Immature natural killer cell (primary cell): ENCODE data around the gene ASPG. TPM values are rescaled to one million over a fixed set of nuclear protein-coding genes. Genes with fewer than 3 reads are reported as not detected.

Experiments
- DNase-seq, 3 donors: peaks; one replicate each; pipeline ENCODE4 v3.0.0; 2022; ENCODE audit warnings: mixed read lengths in 1 of 3
- H3K27ac Mint-ChIP-seq, 6 donors: one replicate each; pipeline ENCODE4 v1.8.0; 2020; ENCODE audit warnings: mixed read lengths in 6 of 6, mild to moderate bottlenecking in 5 of 6, inconsistent platforms in 4 of 6, moderate library complexity in 3 of 6
- H3K27me3 Mint-ChIP-seq, 3 donors: one replicate each; pipeline ENCODE4 v1.8.0; 2020 to 2021; ENCODE audit warnings: low read depth in 3 of 3, mild to moderate bottlenecking in 3 of 3, mixed read lengths in 3 of 3, moderate library complexity in 3 of 3, inconsistent platforms in 1 of 3
- H3K36me3 Mint-ChIP-seq, 3 donors: one replicate each; pipeline ENCODE4 v1.8.0; 2020; ENCODE audit warnings: mixed read lengths in 3 of 3, inconsistent platforms in 2 of 3, mild to moderate bottlenecking in 2 of 3
- H3K4me1 Mint-ChIP-seq, 2 donors: one replicate each; pipeline ENCODE4 v1.8.0; 2020; ENCODE audit warnings: inconsistent platforms in 2 of 2, mild to moderate bottlenecking in 2 of 2, mixed read lengths in 2 of 2, moderate library complexity in 1 of 2
- H3K4me3 Mint-ChIP-seq, 5 donors: one replicate each; pipeline ENCODE4 v1.8.0; 2020; ENCODE audit warnings: mild to moderate bottlenecking in 5 of 5, mixed read lengths in 5 of 5, inconsistent platforms in 3 of 5, moderate library complexity in 3 of 5
- H3K9me3 Mint-ChIP-seq, 6 donors: one replicate each; pipeline ENCODE4 v1.8.0; 2020; ENCODE audit warnings: mild to moderate bottlenecking in 6 of 6, mixed read lengths in 6 of 6, inconsistent platforms in 4 of 6, moderate library complexity in 3 of 6
- polyA plus RNA-seq, 3 donors: library from polyadenylated mRNA; unstranded; fragments of 300-500 nt; fragmentation: Illumina TruSeq; gene quantifications; one replicate each; pipeline ENCODE4 v1.2.3, GENCODE V29; 2021

Gene ASPG
- polyA plus RNA-seq, 3 donors from 2014 or later, result not detected

- Mint-ChIP-seq H3K4me1 (no peaks in the 10 kb centered on the region), H3K27ac (no peak overlapping the region), H3K9me3 (peaks cover 0 to 15% (median 10%) of the 10 kb centered on the region in 6 donors), H3K4me3 (no peak overlapping the region), H3K27me3 (peaks cover 4 to 15% (median 6%) of the 10 kb centered on the region in 3 donors), H3K36me3 (peaks cover 0 to 5% (median 3%) of the 10 kb centered on the region in 3 donors)
- DNase-seq, result no peak
Measured at GRCh38 chr14:104130974-104131651, 45.6 kb downstream of the ASPG start.

- H3K27me3 Mint-ChIP-seq, result peaks cover 4 to 15% (median 10%) of the 10 kb centered on the region in 3 donors
- DNase-seq, result no peak
- H3K36me3 Mint-ChIP-seq, result peaks cover 0 to 5% (median 3%) of the 10 kb centered on the region in 3 donors
- H3K9me3 Mint-ChIP-seq, result peaks cover 0 to 11% (median 10%) of the 10 kb centered on the region in 6 donors
- H3K27ac Mint-ChIP-seq, result no peak overlapping the region
- no peak overlapping the region for H3K4me3 Mint-ChIP-seq
- H3K4me1 Mint-ChIP-seq, result peaks cover 0 to 3% of the 10 kb centered on the region in 2 donors
Measured at GRCh38 chr14:104131968-104132732, 46.6 kb downstream of the ASPG start.

- H3K9me3 Mint-ChIP-seq, result peaks cover 0 to 11% (median 10%) of the 10 kb centered on the region in 6 donors
- no peak for DNase-seq
Measured at GRCh38 chr14:104132981-104133380, 47.5 kb downstream of the ASPG start.

GRCh38 chr14:104133496-104133895, 48.0 kb downstream of the ASPG start:
- no peak for DNase-seq
- Mint-ChIP-seq H3K27ac (no peak overlapping the region), H3K9me3 (peaks cover 0 to 11% (median 10%) of the 10 kb centered on the region in 6 donors), H3K36me3 (peaks cover 0 to 5% (median 3%) of the 10 kb centered on the region in 3 donors), H3K4me3 (no peak overlapping the region), H3K27me3 (peaks cover 4 to 14% (median 11%) of the 10 kb centered on the region in 3 donors), H3K4me1 (peaks cover 0 to 3% of the 10 kb centered on the region in 2 donors)

More at GRCh38 chr14:104132981-104133380, 47.5 kb downstream of the ASPG start:
- no peak overlapping the region for H3K4me3 Mint-ChIP-seq
- peaks cover 0 to 3% of the 10 kb centered on the region in 2 donors for H3K4me1 Mint-ChIP-seq
- peaks cover 0 to 5% (median 3%) of the 10 kb centered on the region in 3 donors for H3K36me3 Mint-ChIP-seq
- peaks cover 4 to 14% (median 11%) of the 10 kb centered on the region in 3 donors for H3K27me3 Mint-ChIP-seq
- H3K27ac Mint-ChIP-seq, result no peak overlapping the region

- Mint-ChIP-seq H3K27ac (no peak overlapping the region), H3K27me3 (peaks cover 4 to 11% (median 11%) of the 10 kb centered on the region in 3 donors), H3K36me3 (peaks cover 0 to 5% (median 3%) of the 10 kb centered on the region in 3 donors), H3K9me3 (peaks cover 0 to 11% (median 10%) of the 10 kb centered on the region in 6 donors), H3K4me3 (no peak overlapping the region), H3K4me1 (peaks cover 0 to 3% of the 10 kb centered on the region in 2 donors)
- no peak for DNase-seq
Measured at GRCh38 chr14:104134061-104134965, 48.8 kb downstream of the ASPG start.

GRCh38 chr14:104135121-104135903, 49.8 kb downstream of the ASPG start:
- DNase-seq, result no peak
- Mint-ChIP-seq H3K36me3 (no peaks in the 10 kb centered on the region), H3K4me3 (peak overlapping the region in 1 of 5 donors; percentile 12), H3K9me3 (peaks cover 0 to 2% (median 0%) of the 10 kb centered on the region in 6 donors), H3K27ac (no peak overlapping the region), H3K27me3 (peaks cover 2 to 15% (median 13%) of the 10 kb centered on the region in 3 donors), H3K4me1 (peaks cover 0 to 3% of the 10 kb centered on the region in 2 donors)

- no peak overlapping the region for H3K4me3 Mint-ChIP-seq
- H3K4me1 Mint-ChIP-seq, result peaks cover 0 to 3% of the 10 kb centered on the region in 2 donors
- no peaks in the 10 kb centered on the region for H3K36me3 Mint-ChIP-seq
- no peak overlapping the region for H3K27ac Mint-ChIP-seq
- peaks cover 0 to 17% (median 13%) of the 10 kb centered on the region in 3 donors for H3K27me3 Mint-ChIP-seq
- no peaks in the 10 kb centered on the region for H3K9me3 Mint-ChIP-seq
- DNase-seq, result no peak
Measured at GRCh38 chr14:104135904-104136471, 50.5 kb downstream of the ASPG start.

GRCh38 chr14:104136472-104137296, 51.2 kb downstream of the ASPG start:
- H3K9me3 Mint-ChIP-seq, result no peaks in the 10 kb centered on the region
- no peaks in the 10 kb centered on the region for H3K36me3 Mint-ChIP-seq
- peaks cover 0 to 3% of the 10 kb centered on the region in 2 donors for H3K4me1 Mint-ChIP-seq
- no peak overlapping the region for H3K27ac Mint-ChIP-seq
- peak overlapping the region in 3 of 5 donors; percentile 29 to 43 (median 35) for H3K4me3 Mint-ChIP-seq
- no peak for DNase-seq
- H3K27me3 Mint-ChIP-seq, result peaks cover 1 to 15% (median 12%) of the 10 kb centered on the region in 3 donors

- peak; percentile 32 to 49 (median 44) for DNase-seq
- H3K36me3 Mint-ChIP-seq, result no peaks in the 10 kb centered on the region
- peaks cover 2 to 12% (median 9%) of the 10 kb centered on the region in 3 donors for H3K27me3 Mint-ChIP-seq
- H3K9me3 Mint-ChIP-seq, result no peaks in the 10 kb centered on the region
- H3K27ac Mint-ChIP-seq, result no peak overlapping the region
- peak overlapping the region in 3 of 5 donors; percentile 29 to 54 (median 46) for H3K4me3 Mint-ChIP-seq
- peaks cover 0 to 3% of the 10 kb centered on the region in 2 donors for H3K4me1 Mint-ChIP-seq
Measured at GRCh38 chr14:104137297-104138097, 52.0 kb downstream of the ASPG start.

- H3K9me3 Mint-ChIP-seq, result no peaks in the 10 kb centered on the region
- H3K27ac Mint-ChIP-seq, result no peak within 1 kb of the TSS
- H3K36me3 Mint-ChIP-seq, result no peaks in the 10 kb centered on the region
- peak within 1 kb of the TSS in 2 of 5 donors; percentile 46 to 54 for H3K4me3 Mint-ChIP-seq
- H3K4me1 Mint-ChIP-seq, result peaks cover 0 to 3% of the 10 kb centered on the region in 2 donors
- peaks cover 2 to 12% (median 8%) of the 10 kb centered on the region in 3 donors for H3K27me3 Mint-ChIP-seq
- DNase-seq, result no peak
Measured at GRCh38 chr14:104138098-104138717, 52.7 kb downstream of the ASPG start, which contains the start of gene KIF26A. KIF26A (plus strand) TSS chr14:104138587; CDS start chr14:104138723, 136 bp downstream.
